A549 (cell line): ENCODE measurements around the gene BPIFB1. TPM values are rescaled to one million over a fixed set of nuclear protein-coding genes. Genes with fewer than 3 reads are reported as not detected.

Source experiments
- ATAC-seq, 2 experiments: fragments of 200-7000 bp in 1 of 2; fragments of >200 bp in 1 of 2; cut with Nextera tagmentation in 1 of 2; cut with Tn5 transposase in 1 of 2; 3 replicates each; pipeline versions ENCODE4 v1.8.0 to v1.9.1; 2018 to 2020; ENCODE audit warnings: mild to moderate bottlenecking in 1 of 2, moderate library complexity in 1 of 2
- CTCF ChIA-PET: fragments of 300-600 bp; sonication (Branson Sonifier 250); formaldehyde crosslinking; extraction: SDS; loops from one replicate; lab custom pipeline; 2021; ENCODE audit warnings: antibody characterized with exemption, inconsistent platforms; lab: Yijun Ruan, JAX
- POLR2A ChIA-PET: fragments of 350-600 bp; formaldehyde crosslinking; extraction: SDS; loops from one replicate; lab custom pipeline; 2021; ENCODE audit warnings: antibody characterized with exemption, inconsistent platforms; lab: Yijun Ruan, JAX
- DNase-seq, 2 experiments: peaks; one replicate each; pipeline versions ENCODE4 v3.0.0 to v3.0.0-alpha.2; 2011 to 2016; ENCODE audit warnings: low read depth in 1 of 2, low spot score in 1 of 2
- FAIRE-seq: peaks from 2 replicates; lab custom pipeline; 2011; peaks lifted over from hg19 to GRCh38; lab: Jason Lieb, UNC
- H3K27ac ChIP-seq, 2 experiments: fragments of >200 bp; sonication (Bioruptor Twin); formaldehyde crosslinking; 3 replicates each; pipeline ENCODE4 v1.5.1; 2016 to 2017
- H3K4me1 ChIP-seq: fragments of >200 bp; sonication (Bioruptor Twin); formaldehyde crosslinking; 3 replicates; pipeline ENCODE4 v1.6.1; 2016
- H3K4me2 ChIP-seq: fragments of >200 bp; sonication (Bioruptor Twin); formaldehyde crosslinking; 3 replicates; pipeline ENCODE4 v1.6.1; 2016
- H3K4me3 ChIP-seq: fragments of >200 bp; sonication (Bioruptor Twin); formaldehyde crosslinking; 3 replicates; pipeline ENCODE4 v1.5.1; 2016
- H3K9me3 ChIP-seq: fragments of >200 bp; sonication (Bioruptor Twin); formaldehyde crosslinking; 3 replicates; pipeline ENCODE4 v1.6.1; 2016
- ATOH8 ChIP-seq: fragments of 250-450 bp; sonication (Bioruptor Pico); IDR thresholded peaks from 2 replicates; pipeline ENCODE4 v1.5.0; 2020; ENCODE audit warnings: low read depth, mild to moderate bottlenecking, moderate library complexity
- CBX2 ChIP-seq: fragments of 200-600 bp; sonication (generic); IDR thresholded peaks from 2 replicates; pipeline ENCODE4 v1.6.1; 2016; ENCODE audit warnings: low read depth, mild to moderate bottlenecking, borderline replicate concordance
- CHD2 ChIP-seq: fragments of 150-350 bp; IDR thresholded peaks from 2 replicates; pipeline ENCODE4 v1.6.1; 2014; ENCODE audit warnings: low read length; ENCODE audit not compliant: partially characterized antibody
- CTCF ChIP-seq: fragments of >200 bp; sonication (Bioruptor Twin); formaldehyde crosslinking; IDR thresholded peaks from 3 replicates; pipeline ENCODE4 v1.5.1; 2016
- HEYL ChIP-seq: fragments of 250-450 bp; sonication (Bioruptor Pico); IDR thresholded peaks from 2 replicates; pipeline ENCODE4 v1.8.0; 2021; ENCODE audit warnings: mild to moderate bottlenecking, moderate library complexity
- HOXB13 ChIP-seq: fragments of 250-450 bp; sonication (Bioruptor Pico); IDR thresholded peaks from 2 replicates; pipeline ENCODE4 v1.5.0; 2020; ENCODE audit warnings: low read depth, mild to moderate bottlenecking, moderate library complexity
- JUN ChIP-seq, 2 experiments: fragments of >200 bp; sonication (Bioruptor Twin); formaldehyde crosslinking; IDR thresholded peaks; 2 replicates in 1 of 2; 3 replicates in 1 of 2; pipeline ENCODE4 v1.6.1; 2016 to 2017
- KDM1A ChIP-seq: fragments of 200-600 bp; sonication (generic); IDR thresholded peaks from 2 replicates; pipeline ENCODE4 v1.6.1; 2016; ENCODE audit warnings: low read depth, mild to moderate bottlenecking
- NPAS2 ChIP-seq: fragments of 250-450 bp; sonication (Bioruptor Pico); IDR thresholded peaks from 2 replicates; pipeline ENCODE4 v1.8.0; 2022; ENCODE audit warnings: mild to moderate bottlenecking, moderate library complexity, borderline replicate concordance
- PBX3 ChIP-seq: IDR thresholded peaks from 2 replicates; pipeline ENCODE4 v1.6.1; 2012
- PHF8 ChIP-seq: fragments of 200-600 bp; sonication (generic); IDR thresholded peaks from 2 replicates; pipeline ENCODE4 v1.6.1; 2016; ENCODE audit warnings: low read depth, mild to moderate bottlenecking, antibody characterized with exemption, moderate library complexity, borderline replicate concordance
- POLR2AphosphoS2 ChIP-seq: conservative IDR thresholded peaks from 2 replicates; pipeline ENCODE4 v1.6.1; 2012; ENCODE audit warnings: low read length, improper control_type of control experiment, inconsistent platforms
- RAD21 ChIP-seq, 2 experiments: fragments of >200 bp in 1 of 2; sonication (Bioruptor Twin) in 1 of 2; formaldehyde crosslinking in 1 of 2; IDR thresholded peaks in 1 of 2; conservative IDR thresholded peaks in 1 of 2; 2 replicates in 1 of 2; 3 replicates in 1 of 2; pipeline ENCODE4 v1.6.1; 2012 to 2018; ENCODE audit warnings: inconsistent platforms in 1 of 2
- RCOR1 ChIP-seq: fragments of 150-350 bp; IDR thresholded peaks from 2 replicates; pipeline ENCODE4 v1.6.1; 2014; ENCODE audit warnings: antibody characterized with exemption, low read length, low read depth
- REST ChIP-seq: fragments of 200-600 bp; sonication (generic); IDR thresholded peaks from 2 replicates; pipeline ENCODE4 v1.6.1; 2016; ENCODE audit warnings: antibody characterized with exemption, mild to moderate bottlenecking, moderate library complexity
- RFX5 ChIP-seq: fragments of 450-650 bp; IDR thresholded peaks from 2 replicates; pipeline ENCODE4 v1.7.1; 2014; ENCODE audit warnings: antibody characterized with exemption, mild to moderate bottlenecking, moderate library complexity
- SREBF2 ChIP-seq: fragments of 450-650 bp; IDR thresholded peaks from 2 replicates; pipeline ENCODE4 v1.6.1; 2014; ENCODE audit warnings: mild to moderate bottlenecking, moderate library complexity
- TFCP2L1 ChIP-seq: fragments of 250-450 bp; sonication (Bioruptor Pico); IDR thresholded peaks from 2 replicates; pipeline ENCODE4 v1.5.0; 2021; ENCODE audit warnings: mild to moderate bottlenecking
- TP53 ChIP-seq: fragments of 250-450 bp; sonication (Bioruptor Pico); IDR thresholded peaks from 2 replicates; pipeline ENCODE4 v1.5.0; 2021; ENCODE audit warnings: mild to moderate bottlenecking, moderate library complexity
- USF2 ChIP-seq: fragments of 450-650 bp; IDR thresholded peaks from 2 replicates; pipeline ENCODE4 v1.6.1; 2014; ENCODE audit warnings: antibody characterized with exemption
- WGBS: methylation state at CpG from one replicate; pipeline ENCODE4 v1.1.6; 2017; ENCODE audit errors: missing lambda C conversion rate; 5-methylcytosine and 5-hydroxymethylcytosine counted together
- polyA plus RNA-seq, 4 experiments: library from polyadenylated mRNA; depleted of rRNA in 3 of 4; stranded (reverse); fragments of >200 nt; fragmentation: RNase III in 1 of 4; extraction: RNeasy Plus Mini Kit Qiagen cat#74134 plus additional on column Dnase treatment in 1 of 4; gene quantifications; 2 replicates in 3 of 4; 3 replicates in 1 of 4; pipeline ENCODE4 v1.2.3, GENCODE V29; 2011 to 2017

BPIFB1 gene
- polyA plus RNA-seq, 2 of the 4 experiments (the other 2 are of a cell fraction), result 0.18 TPM; not detected in 1

GRCh38 chr20:33291416-33291815 lies 8.4 kb downstream of the BPIFB1 start:
- Histone ChIP-seq H3K4me2 (no peak overlapping the region), H3K4me1 (0 out of 3 replicates have a peak, but pooled peaks cover 3% of the 10 kb centered on the region), H3K4me3 (no peak overlapping the region), H3K9me3 (no peaks in the 10 kb centered on the region), H3K27ac (no peak overlapping the region)
- WGBS, result 76% methylated on average over 8 of the region's 8 CpGs
- no peak for DNase-seq
- ChIA-PET POLR2A (no interaction called here), CTCF (interaction anchor here (0.6 to 4.5 kb wide), 10 partner anchors 12 to 501 kb away, joined by 3 to 28 read pairs (median 3); no protein-coding TSS in a partner anchor)
- FAIRE-seq, result no peak
- no peak for TF ChIP-seq PHF8
- no peak for TF ChIP-seq REST
- TF ChIP-seq PBX3, result no peak
- no peak for TF ChIP-seq JUN (IDR thresholded peaks at IDR 0.05)
- TF ChIP-seq RCOR1, result no peak
- TF ChIP-seq USF2, result no peak
- no peak for TF ChIP-seq HOXB13
- no peak for TF ChIP-seq TFCP2L1
- no peak for TF ChIP-seq NPAS2 (CRISPR knock-in tag)
- no peak for TF ChIP-seq SREBF2
- no peak; a peak in 1 of 6 replicates for ATAC-seq

- FAIRE-seq (no peak), DNase-seq (peak; percentile 40 to 59), ATAC-seq (peak in 1 of 2 experiments; percentile 69; a peak in 3 of 6 replicates)
- H3K4me2 ChIP-seq, result no peak overlapping the region
- 0 out of 3 replicates have a peak, but pooled peaks cover 3% of the 10 kb centered on the region for H3K4me1 ChIP-seq
- H3K27ac ChIP-seq, result no peak overlapping the region
- ChIA-PET POLR2A (no interaction called here), CTCF (interaction anchor here (0.6 to 4.5 kb wide), 11 partner anchors 12 to 196 kb away, joined by 3 to 28 read pairs (median 3); no protein-coding TSS in a partner anchor)
- H3K9me3 ChIP-seq, result no peaks in the 10 kb centered on the region
- TF ChIP-seq CTCF (peak; percentile 63), RAD21 (conservative IDR thresholded peaks at IDR 0.05 in 1 of 2, IDR thresholded peaks at IDR 0.05 in 1 of 2) (peak; percentile 44 to 70), CHD2 (no peak)
- WGBS, result 28% methylated on average over 7 of the region's 7 CpGs
- no peak overlapping the region for H3K4me3 ChIP-seq
Measured at GRCh38 chr20:33291830-33292355, 8.9 kb downstream of the BPIFB1 start.

GRCh38 chr20:33296206-33296605 lies 13.2 kb downstream of the BPIFB1 start:
- WGBS, result 39% methylated on average over 3 of the region's 3 CpGs
- Histone ChIP-seq H3K4me3 (no peak overlapping the region), H3K9me3 (no peaks in the 10 kb centered on the region), H3K4me1 (0 out of 3 replicates have a peak, but pooled peaks cover 3% of the 10 kb centered on the region), H3K27ac (no peak overlapping the region), H3K4me2 (0 out of 3 replicates have a peak overlapping the region, but pooled peaks have one; percentile 1)
- no peak for DNase-seq
- no peak for TF ChIP-seq HEYL
- TF ChIP-seq KDM1A, result no peak
- TF ChIP-seq TP53, result no peak
- no peak for TF ChIP-seq ATOH8 (CRISPR knock-in tag)
- no peak for TF ChIP-seq CTCF
- TF ChIP-seq CBX2, result no peak
- TF ChIP-seq POLR2AphosphoS2, result no peak
- TF ChIP-seq RFX5, result no peak
- ATAC-seq, result no peak; a peak in 1 of 6 replicates
- no peak for FAIRE-seq
- POLR2A ChIA-PET, result no interaction called here
- CTCF ChIA-PET, result interaction anchor here (1.1 kb wide), 1 partner anchor 49 kb away, joined by 4 read pairs; no protein-coding TSS in a partner anchor
